ENCODE measurements around the gene NXPH1.

DNA sequence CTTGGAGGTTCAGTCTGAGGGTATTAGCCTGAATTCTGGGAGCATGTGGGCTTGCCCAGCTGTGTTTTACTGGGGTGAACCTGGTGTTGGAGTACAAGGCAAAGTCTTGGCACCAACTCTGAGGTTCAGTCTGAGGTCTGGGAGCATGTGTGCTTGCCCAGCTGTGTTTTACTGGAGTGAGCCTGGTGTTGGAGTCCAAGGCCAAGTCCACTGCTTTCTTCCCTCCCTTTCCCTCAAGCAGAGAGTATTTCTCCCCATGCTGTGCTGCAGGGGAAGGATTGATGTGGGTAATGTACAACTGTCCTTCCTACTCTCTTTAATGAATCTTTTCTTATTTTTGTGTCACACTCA lies 236.1 kb downstream of the NXPH1 start:
- TF ChIP-seq, protein P1, sequence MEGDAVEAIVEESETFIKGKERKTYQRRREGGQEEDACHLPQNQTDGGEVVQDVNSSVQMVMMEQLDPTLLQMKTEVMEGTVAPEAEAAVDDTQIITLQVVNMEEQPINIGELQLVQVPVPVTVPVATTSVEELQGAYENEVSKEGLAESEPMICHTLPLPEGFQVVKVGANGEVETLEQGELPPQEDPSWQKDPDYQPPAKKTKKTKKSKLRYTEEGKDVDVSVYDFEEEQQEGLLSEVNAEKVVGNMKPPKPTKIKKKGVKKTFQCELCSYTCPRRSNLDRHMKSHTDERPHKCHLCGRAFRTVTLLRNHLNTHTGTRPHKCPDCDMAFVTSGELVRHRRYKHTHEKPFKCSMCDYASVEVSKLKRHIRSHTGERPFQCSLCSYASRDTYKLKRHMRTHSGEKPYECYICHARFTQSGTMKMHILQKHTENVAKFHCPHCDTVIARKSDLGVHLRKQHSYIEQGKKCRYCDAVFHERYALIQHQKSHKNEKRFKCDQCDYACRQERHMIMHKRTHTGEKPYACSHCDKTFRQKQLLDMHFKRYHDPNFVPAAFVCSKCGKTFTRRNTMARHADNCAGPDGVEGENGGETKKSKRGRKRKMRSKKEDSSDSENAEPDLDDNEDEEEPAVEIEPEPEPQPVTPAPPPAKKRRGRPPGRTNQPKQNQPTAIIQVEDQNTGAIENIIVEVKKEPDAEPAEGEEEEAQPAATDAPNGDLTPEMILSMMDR (IDR thresholded peaks at IDR 0.05): no peak
- TF ChIP-seq POLR2A (IDR thresholded peaks at IDR 0.05): no peak

All from sigmoid colon (tissue), 3 donors.